Neural cell (in vitro differentiated cells): Measurements from ENCODE around the gene ADAMTSL2.

Experiments
- EP300 ChIP-seq: fragments of 450-650 bp; conservative IDR thresholded peaks from 2 replicates; pipeline ENCODE4 v1.6.1; 2014; ENCODE audit warnings: antibody characterized with exemption, mild to moderate bottlenecking, moderate library complexity; ENCODE audit not compliant: poor library complexity, severe bottlenecking
- EZH2 ChIP-seq: fragments of 200-600, 300-800 bp; shearing (Covaris generic), sonication (generic); IDR thresholded peaks from 2 replicates; pipeline ENCODE4 v1.6.1; 2014; ENCODE audit warnings: antibody characterized with exemption, low read length, borderline replicate concordance, mild to moderate bottlenecking; ENCODE audit not compliant: insufficient read depth, poor library complexity, severe bottlenecking
- POLR2AphosphoS5 ChIP-seq: IDR thresholded peaks from 2 replicates; pipeline ENCODE4 v1.6.1; 2012
- RAD21 ChIP-seq: fragments of 450-650 bp; conservative IDR thresholded peaks from 2 replicates; pipeline ENCODE4 v1.6.1; 2014; ENCODE audit warnings: antibody characterized with exemption, mild to moderate bottlenecking, moderate library complexity
- REST ChIP-seq: IDR thresholded peaks from 2 replicates; pipeline ENCODE4 v1.6.1; 2012; ENCODE audit warnings: borderline replicate concordance
- SMC3 ChIP-seq: fragments of 450-650 bp; conservative IDR thresholded peaks from 2 replicates; pipeline ENCODE4 v1.6.1; 2014; ENCODE audit warnings: antibody characterized with exemption, mild to moderate bottlenecking, moderate library complexity; ENCODE audit not compliant: poor library complexity
- TF ChIP-seq, protein P1 (sequence below): fragments of 450-650 bp; IDR thresholded peaks from 2 replicates; pipeline ENCODE4 v1.5.1; 2014; ENCODE audit warnings: antibody characterized with exemption, mild to moderate bottlenecking, moderate library complexity; ENCODE audit not compliant: poor library complexity, severe bottlenecking

- TF ChIP-seq, protein P1, sequence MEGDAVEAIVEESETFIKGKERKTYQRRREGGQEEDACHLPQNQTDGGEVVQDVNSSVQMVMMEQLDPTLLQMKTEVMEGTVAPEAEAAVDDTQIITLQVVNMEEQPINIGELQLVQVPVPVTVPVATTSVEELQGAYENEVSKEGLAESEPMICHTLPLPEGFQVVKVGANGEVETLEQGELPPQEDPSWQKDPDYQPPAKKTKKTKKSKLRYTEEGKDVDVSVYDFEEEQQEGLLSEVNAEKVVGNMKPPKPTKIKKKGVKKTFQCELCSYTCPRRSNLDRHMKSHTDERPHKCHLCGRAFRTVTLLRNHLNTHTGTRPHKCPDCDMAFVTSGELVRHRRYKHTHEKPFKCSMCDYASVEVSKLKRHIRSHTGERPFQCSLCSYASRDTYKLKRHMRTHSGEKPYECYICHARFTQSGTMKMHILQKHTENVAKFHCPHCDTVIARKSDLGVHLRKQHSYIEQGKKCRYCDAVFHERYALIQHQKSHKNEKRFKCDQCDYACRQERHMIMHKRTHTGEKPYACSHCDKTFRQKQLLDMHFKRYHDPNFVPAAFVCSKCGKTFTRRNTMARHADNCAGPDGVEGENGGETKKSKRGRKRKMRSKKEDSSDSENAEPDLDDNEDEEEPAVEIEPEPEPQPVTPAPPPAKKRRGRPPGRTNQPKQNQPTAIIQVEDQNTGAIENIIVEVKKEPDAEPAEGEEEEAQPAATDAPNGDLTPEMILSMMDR = no peak
- TF ChIP-seq RAD21 (no peak), EZH2 (no peak), EP300 (no peak), POLR2AphosphoS5 (no peak), REST (no peak), SMC3 (no peak)
Observed at GRCh38 chr9:133576031-133576874, 41.7 kb downstream of the ADAMTSL2 start.
